ENCODE results near the gene OGN.
"Not testable (repeated sequence)": the region's sequence is repeated elsewhere in the genome, so short reads cannot be mapped to it uniquely, and the experiment has no call there.

OGN gene

DNA sequence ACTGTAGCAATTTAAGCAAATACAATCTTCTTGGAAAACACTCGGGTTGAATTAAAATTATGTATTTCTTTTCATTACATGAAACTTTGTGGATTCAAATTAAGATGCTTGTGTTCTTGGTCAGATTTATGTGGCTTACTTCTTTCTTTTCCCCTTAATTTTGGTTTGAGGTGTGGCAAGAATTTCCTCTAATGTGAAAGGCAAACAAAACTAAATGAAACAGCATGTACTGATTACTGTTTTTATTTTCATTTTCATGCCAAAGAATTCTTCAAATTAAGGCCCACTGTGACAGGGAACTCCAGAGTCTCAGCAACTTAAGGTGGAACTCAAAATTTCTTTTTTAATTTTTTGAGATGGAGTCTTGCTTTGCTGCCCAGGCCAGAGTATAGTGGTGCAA is 20.0 kb upstream of the OGN start, which contains the start of gene OMD:
TSS of gene OMD (minus strand) at position 132 of the 400 bp plus-strand sequence. CDS start 6,913 bp downstream, outside the sequence.
- Histone ChIP-seq H2AFZ (ENCODE audit: low read depth, low read length) (no peak within 1 kb of the TSS), H3K9ac (ENCODE audit: low read length) (no peak within 1 kb of the TSS), H3K79me2 (ENCODE audit: low read length) (no peaks in the 10 kb centered on the region), H3K27me3 (ENCODE audit: low read depth, low read length) (no peaks in the 10 kb centered on the region), H3K36me3 (replicated peaks; ENCODE audit: low read depth, low read length) (no peaks in the 10 kb centered on the region), H3K27ac (ENCODE audit: low read length) (no peak within 1 kb of the TSS), H4K20me1 (ENCODE audit: insufficient read depth, low read length) (no peaks in the 10 kb centered on the region), H3K4me2 (ENCODE audit: low read length) (no peak within 1 kb of the TSS), H3K9me3 (ENCODE audit: insufficient read depth, low read length) (no peaks in the 10 kb centered on the region), H3K4me1 (ENCODE audit: low read length) (peaks cover 9% of the 10 kb centered on the region), H3K4me3 (ENCODE audit: low read length) (no peak within 1 kb of the TSS)
- TF ChIP-seq EZH2phosphoT487 (IDR thresholded peaks at IDR 0.05; ENCODE audit: low read depth): no peak
- TF ChIP-seq, protein P1, sequence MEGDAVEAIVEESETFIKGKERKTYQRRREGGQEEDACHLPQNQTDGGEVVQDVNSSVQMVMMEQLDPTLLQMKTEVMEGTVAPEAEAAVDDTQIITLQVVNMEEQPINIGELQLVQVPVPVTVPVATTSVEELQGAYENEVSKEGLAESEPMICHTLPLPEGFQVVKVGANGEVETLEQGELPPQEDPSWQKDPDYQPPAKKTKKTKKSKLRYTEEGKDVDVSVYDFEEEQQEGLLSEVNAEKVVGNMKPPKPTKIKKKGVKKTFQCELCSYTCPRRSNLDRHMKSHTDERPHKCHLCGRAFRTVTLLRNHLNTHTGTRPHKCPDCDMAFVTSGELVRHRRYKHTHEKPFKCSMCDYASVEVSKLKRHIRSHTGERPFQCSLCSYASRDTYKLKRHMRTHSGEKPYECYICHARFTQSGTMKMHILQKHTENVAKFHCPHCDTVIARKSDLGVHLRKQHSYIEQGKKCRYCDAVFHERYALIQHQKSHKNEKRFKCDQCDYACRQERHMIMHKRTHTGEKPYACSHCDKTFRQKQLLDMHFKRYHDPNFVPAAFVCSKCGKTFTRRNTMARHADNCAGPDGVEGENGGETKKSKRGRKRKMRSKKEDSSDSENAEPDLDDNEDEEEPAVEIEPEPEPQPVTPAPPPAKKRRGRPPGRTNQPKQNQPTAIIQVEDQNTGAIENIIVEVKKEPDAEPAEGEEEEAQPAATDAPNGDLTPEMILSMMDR (IDR thresholded peaks at IDR 0.05; ENCODE audit: low read depth, low read length): no peak

DNA sequence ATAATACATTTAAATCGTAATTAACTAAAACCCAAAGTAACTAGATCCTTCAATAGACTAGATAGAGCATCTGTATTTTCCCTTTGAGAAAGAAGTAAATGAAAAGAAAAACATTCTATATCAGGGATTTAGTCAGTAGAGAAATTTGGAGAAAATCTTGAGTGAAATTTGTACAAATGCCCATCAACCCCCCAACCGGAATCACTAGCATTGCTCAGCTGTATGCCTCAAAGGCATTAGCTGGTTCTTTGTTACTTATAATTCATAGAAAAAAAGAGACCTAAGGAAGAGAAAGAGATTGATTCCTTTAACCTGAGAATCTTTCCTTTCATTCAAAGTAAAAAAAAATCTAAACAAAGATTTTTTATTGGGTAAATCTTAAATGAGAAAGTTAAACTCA is 19.2 kb upstream of the OGN start:
- H3K4me3 ChIP-seq (ENCODE audit: low read length): no peak overlapping the region
- no peak for TF ChIP-seq EZH2phosphoT487 (IDR thresholded peaks at IDR 0.05; ENCODE audit: low read depth)
- TF ChIP-seq, protein P1 (IDR thresholded peaks at IDR 0.05; ENCODE audit: low read depth, low read length): no peak
- H3K27ac ChIP-seq (ENCODE audit: low read length): no peak overlapping the region
- no peaks in the 10 kb centered on the region for H3K9me3 ChIP-seq (ENCODE audit: insufficient read depth, low read length)
- no peaks in the 10 kb centered on the region for H4K20me1 ChIP-seq (ENCODE audit: insufficient read depth, low read length)
- no peaks in the 10 kb centered on the region for H3K79me2 ChIP-seq (ENCODE audit: low read length)
- no peaks in the 10 kb centered on the region for H3K27me3 ChIP-seq (ENCODE audit: low read depth, low read length)
- H2AFZ ChIP-seq (ENCODE audit: low read depth, low read length): no peak overlapping the region
- no peaks in the 10 kb centered on the region for H3K36me3 ChIP-seq (replicated peaks; ENCODE audit: low read depth, low read length)
- no peak overlapping the region for H3K9ac ChIP-seq (ENCODE audit: low read length)
- H3K4me1 ChIP-seq (ENCODE audit: low read length): peaks cover 9% of the 10 kb centered on the region
- H3K4me2 ChIP-seq (ENCODE audit: low read length): no peak overlapping the region

DNA sequence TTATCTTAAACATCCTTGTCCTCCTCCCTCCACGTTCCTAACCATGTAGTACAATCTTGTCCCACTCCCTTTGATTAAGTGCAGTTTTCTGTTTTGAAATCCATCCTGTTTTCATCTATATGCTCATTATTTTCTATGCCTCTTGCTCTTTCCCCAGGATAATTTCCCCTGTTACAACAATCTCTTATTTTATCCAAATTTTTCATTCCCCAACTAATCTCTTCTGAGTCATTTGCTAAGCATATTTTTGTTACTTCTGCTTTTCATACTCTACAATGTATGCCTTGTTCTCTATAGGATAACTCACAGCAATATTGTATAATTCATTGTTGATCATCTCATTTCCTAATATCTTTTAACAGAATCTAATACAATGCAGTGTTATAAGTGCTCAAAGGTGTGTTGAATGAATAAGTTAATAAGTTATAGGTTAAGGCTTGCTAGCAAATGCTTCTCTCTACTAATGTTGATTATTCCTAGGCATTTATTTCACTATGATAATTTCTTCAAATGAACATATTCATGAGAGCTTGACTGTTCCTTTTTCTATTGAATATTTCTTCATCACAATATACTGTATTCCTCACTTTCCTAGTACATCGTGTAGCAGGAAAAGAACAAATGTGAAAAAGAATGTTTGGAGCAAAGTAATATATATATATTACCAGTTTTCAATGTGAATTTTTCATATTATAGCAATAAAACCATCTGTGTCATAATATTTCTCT is 18.4 kb upstream of the OGN start:
- H3K4me3 ChIP-seq (ENCODE audit: low read length): no peak overlapping the region
- H3K9ac ChIP-seq (ENCODE audit: low read length): no peak overlapping the region
- no peaks in the 10 kb centered on the region for H3K27me3 ChIP-seq (ENCODE audit: low read depth, low read length)
- no peaks in the 10 kb centered on the region for H3K79me2 ChIP-seq (ENCODE audit: low read length)
- no peaks in the 10 kb centered on the region for H4K20me1 ChIP-seq (ENCODE audit: insufficient read depth, low read length)
- TF ChIP-seq EZH2phosphoT487 (IDR thresholded peaks at IDR 0.05; ENCODE audit: low read depth): no peak
- TF ChIP-seq, protein P1 (IDR thresholded peaks at IDR 0.05; ENCODE audit: low read depth, low read length): no peak
- peaks cover 9% of the 10 kb centered on the region for H3K4me1 ChIP-seq (ENCODE audit: low read length)
- peak overlapping the region; percentile 11; the same call in 1 of the 2 replicates for H3K4me2 ChIP-seq (ENCODE audit: low read length)
- H3K9me3 ChIP-seq (ENCODE audit: insufficient read depth, low read length): no peaks in the 10 kb centered on the region
- H2AFZ ChIP-seq (ENCODE audit: low read depth, low read length): no peak overlapping the region
- no peaks in the 10 kb centered on the region for H3K36me3 ChIP-seq (replicated peaks; ENCODE audit: low read depth, low read length)
- no peak overlapping the region for H3K27ac ChIP-seq (ENCODE audit: low read length)

DNA sequence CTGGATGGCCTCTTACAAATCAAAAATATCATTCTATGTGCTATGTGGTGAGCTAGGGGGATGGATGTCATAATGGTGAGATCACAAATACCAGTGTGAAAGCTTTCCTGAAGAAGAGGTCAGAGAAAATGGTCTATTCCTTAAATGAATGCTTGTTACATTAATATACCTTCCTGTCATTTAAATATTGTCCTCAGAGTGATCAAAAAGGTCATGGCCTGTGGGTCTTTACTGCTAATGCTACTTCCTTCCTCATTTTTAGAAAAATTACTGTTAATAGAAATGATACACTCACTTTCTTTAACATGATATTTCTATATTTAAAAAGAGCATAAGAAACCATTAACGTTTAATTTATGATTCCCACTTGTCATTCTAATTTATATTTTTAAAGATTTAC is 10.2 kb upstream of the OGN start:
- no peak overlapping the region for H2AFZ ChIP-seq (ENCODE audit: low read depth, low read length)
- TF ChIP-seq EZH2phosphoT487 (IDR thresholded peaks at IDR 0.05; ENCODE audit: low read depth): no peak
- TF ChIP-seq, protein P1 (IDR thresholded peaks at IDR 0.05; ENCODE audit: low read depth, low read length): no peak
- H3K4me1 ChIP-seq (ENCODE audit: low read length): peaks cover 11% of the 10 kb centered on the region
- no peaks in the 10 kb centered on the region for H3K27me3 ChIP-seq (ENCODE audit: low read depth, low read length)
- H3K4me3 ChIP-seq (ENCODE audit: low read length): no peak overlapping the region
- H3K4me2 ChIP-seq (ENCODE audit: low read length): no peak overlapping the region
- peaks cover 3% of the 10 kb centered on the region for H3K36me3 ChIP-seq (replicated peaks; ENCODE audit: low read depth, low read length)
- H3K9ac ChIP-seq (ENCODE audit: low read length): no peak overlapping the region
- no peaks in the 10 kb centered on the region for H4K20me1 ChIP-seq (ENCODE audit: insufficient read depth, low read length)
- no peaks in the 10 kb centered on the region for H3K9me3 ChIP-seq (ENCODE audit: insufficient read depth, low read length)
- H3K79me2 ChIP-seq (ENCODE audit: low read length): no peaks in the 10 kb centered on the region
- H3K27ac ChIP-seq (ENCODE audit: low read length): no peak overlapping the region

DNA sequence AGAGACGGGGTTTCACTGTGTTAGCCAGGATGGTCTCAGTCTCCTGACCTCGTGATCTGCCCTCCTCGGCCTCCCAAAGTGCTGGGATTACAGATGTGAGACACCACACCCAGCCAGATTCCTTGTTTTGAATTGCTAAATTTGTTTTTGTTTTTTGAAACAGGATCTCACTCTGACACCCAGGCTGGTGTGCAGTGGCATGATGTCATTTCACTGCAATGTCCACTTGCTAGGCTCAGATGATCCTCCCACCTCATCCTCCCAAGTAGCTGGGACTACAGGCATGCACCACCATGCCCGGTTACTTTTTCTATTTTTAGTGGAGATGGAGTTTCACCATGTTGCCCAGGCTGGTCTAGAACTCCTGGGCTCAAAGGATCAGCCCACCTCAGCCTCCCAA is 6.8 kb upstream of the OGN start:
- H3K27ac ChIP-seq (ENCODE audit: low read length); H3K9me3 ChIP-seq (ENCODE audit: insufficient read depth, low read length); H3K4me3 ChIP-seq (ENCODE audit: low read length); H3K9ac ChIP-seq (ENCODE audit: low read length); H3K27me3 ChIP-seq (ENCODE audit: low read depth, low read length); H3K4me2 ChIP-seq (ENCODE audit: low read length); H2AFZ ChIP-seq (ENCODE audit: low read depth, low read length); H3K79me2 ChIP-seq (ENCODE audit: low read length); H4K20me1 ChIP-seq (ENCODE audit: insufficient read depth, low read length); H3K36me3 ChIP-seq (replicated peaks; ENCODE audit: low read depth, low read length): not testable (repeated sequence)
- H3K4me1 ChIP-seq (ENCODE audit: low read length): peaks cover 19% of the 10 kb centered on the region
